HG02981 (cell line): ENCODE data around the gene E2F6.

Source experiments
- ATAC-seq: cut with Tn5 transposase; IDR thresholded peaks from one replicate; pipeline ENCODE4 v1.9.1; 2021; ENCODE audit warnings: mild to moderate bottlenecking, moderate library complexity; ENCODE audit not compliant: unreplicated experiment

E2F6 gene, protein sequence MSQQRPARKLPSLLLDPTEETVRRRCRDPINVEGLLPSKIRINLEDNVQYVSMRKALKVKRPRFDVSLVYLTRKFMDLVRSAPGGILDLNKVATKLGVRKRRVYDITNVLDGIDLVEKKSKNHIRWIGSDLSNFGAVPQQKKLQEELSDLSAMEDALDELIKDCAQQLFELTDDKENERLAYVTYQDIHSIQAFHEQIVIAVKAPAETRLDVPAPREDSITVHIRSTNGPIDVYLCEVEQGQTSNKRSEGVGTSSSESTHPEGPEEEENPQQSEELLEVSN

DNA sequence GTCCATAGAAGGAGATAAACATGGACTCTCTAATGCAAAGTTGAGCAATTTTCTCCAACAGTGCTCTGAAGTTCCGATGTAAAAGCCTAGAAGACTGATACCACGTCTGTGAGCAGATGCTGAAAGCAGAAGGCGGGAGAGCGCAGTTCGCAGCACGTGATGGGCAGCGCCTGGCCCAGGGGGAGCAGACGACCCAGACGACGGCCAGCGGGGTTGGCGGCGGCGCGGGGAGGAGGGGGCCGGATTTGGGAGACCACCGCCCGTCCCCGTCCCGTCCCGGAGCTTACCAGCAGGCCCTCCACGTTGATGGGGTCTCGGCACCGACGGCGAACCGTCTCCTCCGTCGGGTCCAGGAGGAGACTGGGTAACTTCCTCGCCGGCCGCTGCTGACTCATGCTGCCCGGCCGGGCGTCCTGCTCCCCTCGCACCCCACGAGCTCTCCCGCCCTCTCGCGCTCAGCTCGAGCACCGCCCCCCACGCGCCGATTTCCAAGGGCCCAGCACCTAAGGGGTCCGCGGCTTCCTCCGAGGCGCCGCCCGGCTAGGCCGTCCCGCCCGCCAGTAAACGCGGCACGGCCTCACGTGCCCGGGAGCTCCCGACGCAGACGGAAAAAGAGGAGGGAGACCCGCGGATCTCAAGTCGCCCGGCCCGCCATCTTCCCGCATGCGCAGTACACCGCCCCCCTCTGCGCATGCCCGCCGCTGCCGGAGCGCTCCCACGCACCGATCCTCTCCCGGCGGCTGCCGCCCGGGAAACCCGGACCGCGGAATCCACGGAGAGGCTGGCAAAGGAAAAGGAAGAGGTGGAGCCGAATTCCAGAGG lies at the start of gene E2F6:
TSS of gene E2F6 (minus strand) at position 677 of the 822 bp plus-strand sequence. CDS start at position 395, 282 bp downstream.
- peak; percentile 64 for ATAC-seq

GRCh38 chr2:11515490-11515981 lies 49.6 kb upstream of the E2F6 start:
- no peak for ATAC-seq

- ATAC-seq, result no peak
Measured at GRCh38 chr2:11514904-11515303, 48.9 kb upstream of the E2F6 start.

DNA sequence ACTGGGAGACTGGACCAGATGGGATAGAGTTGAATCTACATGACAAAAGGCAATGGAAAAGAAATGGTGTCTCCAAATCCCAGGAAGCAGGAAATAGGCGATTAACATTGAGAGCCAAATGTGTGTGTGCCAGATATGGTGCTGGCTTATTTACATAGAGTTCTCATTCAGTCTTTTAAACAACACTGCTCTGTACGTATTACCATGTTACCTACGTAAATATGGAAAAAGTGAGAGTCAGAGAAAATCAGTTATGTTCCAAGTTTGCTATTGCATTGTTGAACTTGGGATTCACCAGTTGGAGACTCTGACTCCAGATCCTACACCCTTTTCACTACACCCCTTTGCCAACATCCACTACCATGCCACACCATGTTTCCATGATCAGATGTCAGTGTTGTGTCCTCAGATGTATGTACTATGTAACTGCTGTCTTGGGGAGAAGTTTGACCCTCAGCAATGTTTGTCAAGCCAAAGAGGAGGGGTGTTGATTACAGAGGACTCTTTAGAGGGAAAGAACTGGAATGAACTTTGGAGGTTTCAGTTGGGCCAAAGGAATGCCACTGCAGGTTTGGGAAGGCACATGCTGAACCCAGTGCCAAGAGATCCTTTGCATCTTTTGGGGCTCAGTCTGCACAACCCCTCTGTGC lies 48.2 kb upstream of the E2F6 start:
- no peak for ATAC-seq

GRCh38 chr2:11513319-11513718 lies 47.4 kb upstream of the E2F6 start:
- no peak for ATAC-seq

GRCh38 chr2:11512431-11512830 lies 46.5 kb upstream of the E2F6 start:
- no peak for ATAC-seq

DNA sequence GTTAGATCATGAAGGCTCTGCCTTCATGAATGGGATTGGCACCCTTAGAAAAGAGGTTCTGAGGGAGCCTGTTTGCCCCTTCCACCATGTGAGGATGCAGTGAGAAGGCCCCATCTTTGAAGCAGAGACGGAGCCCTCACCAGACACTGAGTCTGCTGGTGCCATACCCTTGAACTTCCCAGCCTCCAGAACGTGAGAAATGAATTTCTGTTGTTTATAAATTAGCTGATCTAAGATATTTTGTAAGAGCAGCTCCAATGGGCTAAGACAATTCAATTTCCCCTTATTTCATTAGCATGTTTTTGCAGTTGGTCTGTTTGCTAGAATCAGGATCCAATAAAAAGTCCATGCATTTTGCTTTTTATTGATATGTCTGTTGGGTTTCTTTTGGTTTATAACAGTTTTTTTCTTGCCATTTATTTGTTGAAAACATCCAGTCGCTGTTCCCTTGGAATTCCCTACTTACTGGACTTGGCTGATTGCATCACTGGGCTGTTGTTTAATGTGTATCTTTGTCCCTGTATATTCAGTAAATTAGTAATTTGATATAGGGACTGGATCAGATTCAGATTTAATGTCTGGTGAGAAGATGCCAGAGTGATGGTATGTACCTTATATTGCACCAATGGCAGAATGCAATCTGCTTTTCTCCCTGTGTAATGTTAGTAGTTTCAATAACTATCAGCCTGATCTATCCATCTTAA lies 43.8 kb upstream of the E2F6 start:
- no peak for ATAC-seq

- ATAC-seq, result no peak
Measured at GRCh38 chr2:11508279-11508678, 42.3 kb upstream of the E2F6 start.

GRCh38 chr2:11507517-11507916 lies 41.6 kb upstream of the E2F6 start:
- ATAC-seq, result no peak

GRCh38 chr2:11506611-11506969 lies 40.6 kb upstream of the E2F6 start:
- no peak for ATAC-seq

- ATAC-seq, result no peak
Measured at GRCh38 chr2:11505652-11506610, 40.0 kb upstream of the E2F6 start.

DNA sequence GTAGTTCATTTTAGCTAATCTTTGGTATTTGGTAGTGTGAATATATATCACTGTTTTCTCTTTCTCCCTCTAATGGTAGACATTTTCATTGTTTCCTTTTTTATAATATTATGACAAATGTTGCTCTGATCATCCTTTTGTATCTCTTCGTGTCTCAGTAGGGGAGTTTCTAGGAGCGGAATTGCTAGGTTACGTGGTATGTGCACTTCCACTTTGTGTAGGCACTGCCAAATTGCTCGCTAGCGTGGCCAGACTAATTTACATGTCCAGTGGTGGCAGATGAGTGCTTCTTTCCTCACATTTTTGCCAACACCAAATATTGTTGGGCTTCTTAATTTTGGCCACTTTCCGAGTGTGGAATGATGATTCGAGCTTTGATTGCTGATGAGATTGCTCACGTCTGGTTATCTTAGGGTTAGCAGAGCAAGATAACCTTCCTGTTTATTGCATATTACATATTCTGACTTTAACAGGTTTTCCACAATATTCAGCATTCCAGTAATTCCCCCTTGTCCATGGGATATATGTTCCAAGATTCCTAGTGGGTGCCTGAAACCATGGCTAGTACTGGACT lies 37.5 kb upstream of the E2F6 start:
- no peak for ATAC-seq

DNA sequence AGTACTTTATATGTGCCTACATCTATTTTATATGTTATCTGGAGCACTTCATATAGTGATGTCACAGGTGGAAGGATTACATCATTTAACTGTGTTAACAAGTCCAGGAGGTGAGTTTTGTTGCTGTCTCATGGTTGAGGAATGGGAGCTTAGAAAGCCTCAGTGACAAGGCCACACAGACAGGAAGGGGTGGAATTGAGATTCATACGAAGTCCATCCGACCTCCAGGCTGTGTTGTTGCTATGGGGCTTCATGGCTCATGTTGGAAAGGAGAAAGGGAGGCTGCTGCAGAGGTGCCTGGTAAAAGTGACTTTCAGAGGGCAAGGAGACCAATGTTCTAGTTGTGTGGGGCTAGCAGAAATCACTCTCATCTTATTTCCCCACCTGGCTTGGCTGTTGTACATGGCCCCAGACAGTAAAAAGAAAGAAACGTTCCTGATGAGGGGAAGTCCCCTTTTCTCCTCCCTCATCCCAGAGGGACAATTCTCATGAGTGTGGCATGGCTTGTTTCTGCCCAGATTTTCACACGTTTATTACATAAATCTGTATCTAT lies 36.9 kb upstream of the E2F6 start:
- no peak for ATAC-seq

GRCh38 chr2:11500702-11501303 lies 34.8 kb upstream of the E2F6 start:
- no peak for ATAC-seq

- no peak for ATAC-seq
Measured at GRCh38 chr2:11499081-11499743, 33.3 kb upstream of the E2F6 start.

- peak; percentile 75 for ATAC-seq
Measured at GRCh38 chr2:11498543-11499034, 32.6 kb upstream of the E2F6 start.

- ATAC-seq, result no peak
Measured at GRCh38 chr2:11495844-11496681, 30.1 kb upstream of the E2F6 start.
